GM21515 (cell line): Measurements from ENCODE around the gene MBOAT1.
"Not testable (repeated sequence)": the region's sequence is repeated elsewhere in the genome, so short reads cannot be mapped to it uniquely, and the experiment has no call there.

ENCODE experiments used
- ATAC-seq: cut with Tn5 transposase; IDR thresholded peaks from one replicate; pipeline ENCODE4 v1.9.1; 2021; ENCODE audit not compliant: unreplicated experiment

Gene MBOAT1

DNA sequence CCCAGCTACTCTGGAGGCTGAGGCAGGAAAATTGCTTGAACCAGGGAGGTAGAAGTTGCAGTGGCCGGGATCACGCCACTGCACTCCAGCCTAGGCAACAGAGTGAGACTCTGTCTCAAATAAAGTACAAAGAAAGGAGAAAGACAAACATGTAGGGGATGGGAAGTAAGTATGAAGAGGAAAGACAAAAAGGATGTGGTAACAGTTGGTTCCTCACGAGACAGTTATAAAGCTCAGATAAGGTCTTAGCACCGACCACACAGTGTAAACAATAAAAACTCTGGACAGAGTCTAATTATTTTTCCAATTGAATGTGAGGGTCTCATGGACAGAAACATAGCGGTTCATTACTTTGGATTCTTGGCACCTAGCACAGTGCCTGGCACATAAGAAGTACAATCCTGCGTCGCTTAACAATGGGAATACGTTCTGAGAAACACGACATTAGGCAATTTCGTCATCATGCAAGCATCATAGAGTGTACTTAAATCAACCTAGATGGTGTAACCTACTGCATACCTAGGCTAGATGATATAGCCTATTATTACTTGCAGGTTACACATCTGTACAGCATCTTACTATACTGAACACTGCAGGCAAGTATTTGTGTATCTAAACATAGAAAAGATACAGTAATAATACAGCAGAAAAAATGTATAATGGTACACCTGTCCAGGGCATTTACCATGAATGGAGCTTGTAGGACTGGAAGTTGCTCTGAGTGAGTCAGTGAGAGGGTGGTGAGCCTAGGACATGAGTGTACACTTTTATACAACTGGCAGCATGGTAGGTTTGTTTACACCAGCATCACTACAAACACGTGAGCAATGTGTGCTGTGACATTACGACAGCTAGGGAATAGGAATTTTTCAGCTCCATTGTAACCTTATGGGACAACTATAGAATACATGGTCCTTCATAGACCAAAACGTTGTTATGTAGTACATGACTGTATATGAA, 38.2 kb downstream of the MBOAT1 start:
- no peak for ATAC-seq

GRCh38 chr6:20172842-20173456, 39.3 kb downstream of the MBOAT1 start:
- ATAC-seq: no peak

GRCh38 chr6:20170455-20171148, 41.7 kb downstream of the MBOAT1 start:
- no peak for ATAC-seq

- ATAC-seq: no peak
Measured at GRCh38 chr6:20169786-20170185, 42.5 kb downstream of the MBOAT1 start.

DNA sequence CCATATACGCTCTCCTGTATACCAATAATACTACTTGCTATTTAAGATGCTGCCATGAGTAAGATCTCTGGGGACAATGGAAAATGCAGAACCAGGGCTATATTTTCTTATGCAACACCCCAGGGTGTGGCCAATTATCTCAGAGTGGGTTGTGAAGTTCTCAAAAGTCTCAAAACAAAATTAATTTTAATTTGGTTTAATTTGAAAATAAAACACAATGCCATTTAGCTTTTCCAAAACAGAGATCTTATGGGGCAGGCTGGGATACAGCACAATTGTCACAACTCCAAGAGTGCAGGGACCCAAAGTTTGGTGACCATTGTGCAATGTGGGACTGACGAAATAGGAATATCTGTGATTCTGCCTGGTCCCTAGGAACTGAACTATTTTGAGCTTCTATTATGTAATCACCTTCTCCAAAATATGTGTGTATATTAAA, 43.1 kb downstream of the MBOAT1 start:
- ATAC-seq: no peak

DNA sequence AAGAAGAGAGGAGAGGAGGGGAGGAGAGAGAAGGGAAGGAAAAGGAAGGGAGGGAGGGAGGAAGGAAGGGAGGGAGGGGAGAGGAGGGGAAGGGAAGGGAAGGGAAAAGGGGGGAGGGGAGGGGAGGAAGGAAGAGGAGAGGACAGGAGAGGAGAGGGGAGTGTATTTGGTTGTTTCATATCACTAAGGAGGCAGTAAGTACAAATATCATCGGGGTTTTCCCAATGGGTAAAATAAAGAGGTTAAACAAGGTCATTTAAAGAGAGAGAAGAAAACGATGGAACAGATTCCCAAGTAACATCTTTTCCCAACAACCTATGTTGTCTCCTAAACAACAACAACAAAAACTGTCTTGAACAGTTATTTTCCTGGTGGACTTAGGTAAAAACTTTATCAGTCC, 43.6 kb downstream of the MBOAT1 start:
- ATAC-seq: no peak

GRCh38 chr6:20167601-20168000, 44.7 kb downstream of the MBOAT1 start:
- no peak for ATAC-seq

DNA sequence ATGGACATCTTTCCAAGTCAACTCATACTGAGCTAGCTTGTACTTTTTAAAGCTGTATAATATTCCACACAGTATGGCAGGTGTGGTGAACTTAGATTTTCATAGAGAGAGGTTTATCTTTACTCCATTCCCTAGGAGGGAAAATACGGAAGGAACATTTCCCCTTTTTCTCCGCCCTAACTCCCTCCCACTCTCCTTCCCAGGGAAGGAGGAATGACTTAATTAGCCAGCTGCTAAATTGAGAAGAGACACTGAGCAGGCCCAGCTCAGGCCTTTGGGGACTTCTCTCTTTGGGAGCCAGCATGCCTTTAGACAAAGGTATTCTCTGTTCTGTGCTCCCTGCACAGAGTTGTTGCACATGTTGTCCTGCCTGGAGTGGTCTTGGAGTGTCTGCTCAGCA, 46.1 kb downstream of the MBOAT1 start:
- no peak for ATAC-seq

GRCh38 chr6:20162515-20162914, 49.8 kb downstream of the MBOAT1 start:
- ATAC-seq: no peak

GRCh38 chr6:20160541-20161283, 51.6 kb downstream of the MBOAT1 start:
- ATAC-seq: no peak

DNA sequence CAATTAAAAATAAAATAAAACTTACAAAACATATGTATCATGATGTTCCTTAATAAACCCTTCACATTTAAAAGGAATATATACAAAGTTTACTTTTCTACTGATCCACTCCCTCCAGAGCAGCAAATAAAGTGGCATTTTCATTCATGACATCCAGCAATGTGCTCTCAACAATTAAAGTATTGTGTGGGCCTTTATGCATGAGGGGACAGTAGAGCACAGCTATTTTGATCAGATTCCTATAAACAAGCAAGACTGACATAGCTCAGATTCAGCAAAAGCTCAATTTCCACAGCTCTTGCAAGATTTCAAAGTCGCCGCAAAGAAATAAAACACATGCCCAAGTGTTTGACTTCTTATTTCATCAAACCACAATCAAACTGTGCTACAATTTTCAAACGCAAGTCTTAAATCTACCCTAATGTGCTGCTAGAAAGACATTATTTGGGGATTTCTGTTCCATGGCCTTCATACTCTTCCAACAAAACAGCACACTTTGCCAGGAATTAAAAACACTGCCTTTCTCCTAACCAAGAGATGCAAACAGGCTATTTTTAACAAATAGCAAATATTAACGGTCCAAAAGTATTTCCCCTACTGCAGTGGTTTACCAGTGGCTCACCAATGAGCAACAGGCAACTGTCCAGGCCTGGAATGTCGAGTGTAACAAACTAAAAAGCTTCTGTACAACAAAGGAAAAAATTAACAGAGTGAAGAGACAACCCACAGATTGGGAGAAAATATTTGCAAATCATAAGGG, 52.3 kb downstream of the MBOAT1 start:
- ATAC-seq: no peak

DNA sequence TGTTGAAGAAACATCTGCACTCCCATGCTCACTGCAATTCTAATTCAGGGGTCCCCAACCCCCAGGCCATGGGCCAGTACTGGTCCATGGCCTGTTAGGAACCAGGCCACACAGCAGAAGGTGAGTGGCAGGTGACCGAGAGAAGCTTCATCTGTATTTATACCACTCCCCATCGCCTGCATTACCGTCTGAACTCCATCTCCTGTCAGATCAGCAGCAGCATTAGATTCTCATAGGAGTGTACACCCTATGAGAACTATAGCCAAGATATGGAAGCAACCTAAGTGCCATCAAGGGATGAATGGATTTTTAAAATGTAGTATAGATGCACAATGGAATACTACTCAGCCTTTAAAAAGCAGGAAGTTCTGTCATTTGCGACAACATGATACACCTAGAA, 53.2 kb downstream of the MBOAT1 start:
- ATAC-seq: no peak

- ATAC-seq: no peak
Measured at GRCh38 chr6:20158676-20159075, 53.6 kb downstream of the MBOAT1 start.

DNA sequence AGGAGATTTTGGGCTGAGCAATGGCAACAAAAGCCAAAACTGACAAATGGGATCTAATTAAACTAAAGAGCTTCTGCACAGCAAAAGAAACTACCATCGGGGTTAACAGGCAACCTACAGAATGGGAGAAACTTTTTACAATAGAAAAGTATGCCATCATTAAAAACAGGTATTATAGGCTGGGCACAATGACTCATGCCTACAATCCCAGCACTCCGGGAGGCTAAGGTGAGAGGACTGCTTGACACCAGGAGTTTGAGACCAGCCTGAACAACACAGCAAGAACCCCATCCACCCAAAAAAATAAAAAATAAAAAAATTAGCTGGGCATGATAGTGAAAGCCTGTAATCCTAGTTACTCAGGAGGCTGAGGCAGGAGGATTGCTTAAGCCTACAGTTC, 55.4 kb downstream of the MBOAT1 start:
- no peak for ATAC-seq

DNA sequence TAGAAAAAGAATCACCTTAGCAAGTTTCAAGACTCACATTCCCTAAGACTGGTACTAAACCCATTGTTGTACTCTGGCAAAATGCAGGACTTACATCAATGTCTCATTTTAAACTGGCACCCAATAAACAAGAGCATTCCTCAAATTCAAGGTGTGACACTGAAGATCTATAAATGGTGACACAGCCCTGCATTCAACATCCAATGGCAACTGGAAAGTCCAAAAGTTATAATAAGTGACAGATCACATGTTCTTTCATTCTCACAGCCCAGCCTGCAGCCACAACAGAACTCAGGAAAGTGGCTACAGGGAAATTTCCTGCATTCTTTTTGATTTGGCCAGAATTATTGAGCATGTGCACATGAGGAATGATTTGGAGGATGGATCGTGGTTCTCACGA, 57.5 kb downstream of the MBOAT1 start:
- no peak for ATAC-seq

GRCh38 chr6:20153194-20153593, 59.1 kb downstream of the MBOAT1 start:
- ATAC-seq: no peak

DNA sequence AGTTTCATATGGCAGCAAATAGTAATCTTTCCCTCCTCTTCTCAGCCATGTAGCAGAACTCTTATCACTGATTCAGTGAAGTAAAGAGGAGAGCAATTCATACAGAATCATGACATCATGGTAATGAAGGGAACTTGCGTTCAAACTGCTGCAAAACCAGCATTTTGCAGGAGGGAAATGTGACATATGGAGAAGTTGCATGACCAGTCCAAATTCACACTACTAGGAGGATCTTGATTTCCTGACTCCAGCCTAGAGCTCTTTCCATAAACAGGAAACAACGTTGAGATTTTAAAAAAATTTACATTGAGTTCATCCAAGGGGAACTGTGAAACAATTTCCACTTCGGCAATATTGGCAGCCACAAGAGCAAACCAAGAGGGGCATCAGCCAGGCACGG, 63.8 kb downstream of the MBOAT1 start:
- ATAC-seq: no peak

DNA sequence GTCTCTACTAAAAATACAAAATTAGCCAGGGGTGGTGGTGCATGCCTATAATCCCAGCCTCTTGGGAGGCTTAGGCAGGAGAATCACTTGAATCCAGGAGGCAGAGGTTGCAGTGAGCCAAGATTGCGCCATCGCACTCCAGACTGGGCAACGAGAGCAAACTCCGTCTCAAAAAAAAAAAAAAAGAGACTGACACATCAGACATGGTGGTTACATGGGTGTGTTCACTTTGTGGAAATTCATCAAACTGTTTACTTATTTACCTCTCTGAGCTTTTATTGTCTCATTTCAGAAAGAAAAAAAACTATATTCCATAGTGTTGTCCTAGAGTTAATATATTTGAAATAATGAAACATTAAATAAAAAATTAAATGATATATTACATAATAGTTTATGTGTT, 64.8 kb downstream of the MBOAT1 start:
- no peak for ATAC-seq

GRCh38 chr6:20146831-20147230, 65.4 kb downstream of the MBOAT1 start:
- ATAC-seq: not testable (repeated sequence)

- ATAC-seq: no peak
Measured at GRCh38 chr6:20146291-20146690, 66.0 kb downstream of the MBOAT1 start.
